GM23338 (cell line): Measurements from ENCODE around the gene VARS2. TPM values are rescaled to one million over a fixed set of nuclear protein-coding genes. Genes with fewer than 3 reads are reported as not detected.

ENCODE experiments used
- ATAC-seq: fragments of 200-7000 bp; cut with Tn5 transposase; 3 replicates; pipeline ENCODE4 v1.9.1; 2020
- DNase-seq: peaks from one replicate; pipeline ENCODE4 v3.0.0-alpha.2; 2015; ENCODE audit warnings: low spot score
- H2AFZ ChIP-seq: fragments of 200-600 bp; sonication (generic); 2 replicates; pipeline ENCODE4 v1.8.0; 2016; ENCODE audit warnings: antibody characterized with exemption, mild to moderate bottlenecking, moderate library complexity
- H3F3A ChIP-seq: fragments of 200-600 bp; sonication (generic); replicated peaks from 2 replicates; pipeline ENCODE4 v1.8.0; 2017; ENCODE audit warnings: antibody characterized with exemption, mixed run types, low read depth
- H3K27ac ChIP-seq: fragments of 200-600 bp; sonication (generic); 2 replicates; pipeline ENCODE4 v1.6.1; 2016; ENCODE audit warnings: low read depth
- H3K27me3 ChIP-seq: fragments of 200-600 bp; sonication (generic); 2 replicates; pipeline ENCODE4 v1.8.0; 2016; ENCODE audit warnings: mild to moderate bottlenecking, mixed run types, moderate library complexity; ENCODE audit not compliant: insufficient read depth
- H3K36me3 ChIP-seq: fragments of 200-600 bp; sonication (generic); 2 replicates; pipeline ENCODE4 v1.8.0; 2016; ENCODE audit warnings: mild to moderate bottlenecking; ENCODE audit not compliant: insufficient read depth
- H3K4me1 ChIP-seq: fragments of 200-600 bp; sonication (generic); 2 replicates; pipeline ENCODE4 v1.8.0; 2016; ENCODE audit warnings: mild to moderate bottlenecking, moderate library complexity; ENCODE audit not compliant: insufficient read depth
- H3K4me2 ChIP-seq: fragments of 200-600 bp; sonication (generic); 2 replicates; pipeline ENCODE4 v1.7.1; 2017; ENCODE audit warnings: mixed run types
- H3K4me3 ChIP-seq: fragments of 200-600 bp; sonication (generic); 2 replicates; pipeline ENCODE4 v1.6.1; 2016; ENCODE audit warnings: mixed run types
- H3K79me2 ChIP-seq: fragments of 200-600 bp; sonication (generic); replicated peaks from 2 replicates; pipeline ENCODE4 v1.8.0; 2017; ENCODE audit warnings: mild to moderate bottlenecking; ENCODE audit not compliant: insufficient read depth
- H3K9me2 ChIP-seq: fragments of 200-600 bp; sonication (generic); 2 replicates; pipeline ENCODE4 v1.8.0; 2017; ENCODE audit not compliant: insufficient read depth
- H4K20me1 ChIP-seq: fragments of 200-600 bp; sonication (generic); replicated peaks from 2 replicates; pipeline ENCODE4 v1.8.0; 2017; ENCODE audit warnings: mild to moderate bottlenecking; ENCODE audit not compliant: insufficient read depth
- H3K27ac Mint-ChIP-seq: 2 replicates; pipeline ENCODE4 v1.8.0; 2020; ENCODE audit warnings: inconsistent platforms, mild to moderate bottlenecking, moderate library complexity, mixed read lengths
- H3K27me3 Mint-ChIP-seq: 3 replicates; pipeline ENCODE4 v1.8.0; 2022; ENCODE audit warnings: low read depth, mild to moderate bottlenecking, moderate library complexity, mixed read lengths, inconsistent platforms; ENCODE audit not compliant: insufficient read depth, poor library complexity
- H3K36me3 Mint-ChIP-seq: 3 replicates; pipeline ENCODE4 v1.8.0; 2021; ENCODE audit warnings: low read depth, mild to moderate bottlenecking, inconsistent platforms, moderate library complexity, mixed read lengths
- H3K4me1 Mint-ChIP-seq: 3 replicates; pipeline ENCODE4 v1.8.0; 2020; ENCODE audit warnings: mild to moderate bottlenecking, inconsistent platforms, mixed read lengths
- H3K4me3 Mint-ChIP-seq: 3 replicates; pipeline ENCODE4 v1.8.0; 2021; ENCODE audit warnings: moderate library complexity, mild to moderate bottlenecking, inconsistent platforms, mixed read lengths
- H3K9me3 Mint-ChIP-seq: 3 replicates; pipeline ENCODE4 v1.8.0; 2020; ENCODE audit warnings: moderate library complexity, mild to moderate bottlenecking, inconsistent platforms, mixed read lengths
- CREB1 ChIP-seq: fragments of 250-450 bp; sonication (Bioruptor Pico); IDR thresholded peaks from 2 replicates; pipeline ENCODE4 v1.5.0; 2020; ENCODE audit warnings: low read depth, mild to moderate bottlenecking, moderate library complexity
- CTCF ChIP-seq, 2 experiments: fragments of 200-600 bp in 1 of 2; sonication (generic) in 1 of 2; conservative IDR thresholded peaks; 2 replicates each; pipeline versions ENCODE4 v1.5.1 to v1.6.1; 2016 to 2017; ENCODE audit warnings: antibody characterized with exemption in 2 of 2, low read depth in 2 of 2, mild to moderate bottlenecking in 2 of 2, moderate library complexity in 1 of 2
- EZH2 ChIP-seq: fragments of 200-600 bp; sonication (generic); IDR thresholded peaks from one replicate; pipeline ENCODE4 v1.8.0; 2017; ENCODE audit warnings: antibody characterized with exemption, mild to moderate bottlenecking, low read depth; ENCODE audit not compliant: unreplicated experiment
- POLR2AphosphoS5 ChIP-seq: IDR thresholded peaks from 2 replicates; pipeline ENCODE4 v1.6.1; 2016; ENCODE audit warnings: antibody characterized with exemption, low read depth
- REST ChIP-seq: IDR thresholded peaks from one replicate; pipeline ENCODE4 v1.6.1; 2018; ENCODE audit warnings: antibody characterized with exemption; ENCODE audit not compliant: unreplicated experiment
- STAT1 ChIP-seq: IDR thresholded peaks from one replicate; pipeline ENCODE4 v1.6.1; 2016; ENCODE audit warnings: antibody characterized with exemption; ENCODE audit not compliant: unreplicated experiment
- ZNF331 ChIP-seq: fragments of 250-450 bp; sonication (Bioruptor Pico); IDR thresholded peaks from 2 replicates; pipeline ENCODE4 v1.5.0; 2020; ENCODE audit warnings: low read depth, mild to moderate bottlenecking, moderate library complexity
- ZNF462 ChIP-seq: fragments of 250-450 bp; sonication (Bioruptor Pico); IDR thresholded peaks from 2 replicates; pipeline ENCODE4 v1.5.0; 2020; ENCODE audit warnings: mild to moderate bottlenecking, moderate library complexity
- polyA plus RNA-seq: library from polyadenylated mRNA; unstranded; fragments of >200 nt; fragmentation: Nextera tagmentation; extraction: Ambion mirVana; gene quantifications from 2 replicates; pipeline ENCODE4 v1.2.1, GENCODE V29; 2016
- total RNA-seq: library from RNA; depleted of rRNA; stranded (reverse); fragments of >200 nt; shearing (Covaris generic); gene quantifications from 2 replicates; pipeline ENCODE4 v1.2.3, GENCODE V29; 2014
- TF ChIP-seq, protein P1 (sequence below): IDR thresholded peaks from 2 replicates; pipeline ENCODE4 v1.6.1; 2016; ENCODE audit warnings: antibody characterized with exemption

The VARS2 gene
- total and polyA plus RNA-seq, 2 experiments from 2014 or later, result 13.7 to 36.4 TPM

DNA sequence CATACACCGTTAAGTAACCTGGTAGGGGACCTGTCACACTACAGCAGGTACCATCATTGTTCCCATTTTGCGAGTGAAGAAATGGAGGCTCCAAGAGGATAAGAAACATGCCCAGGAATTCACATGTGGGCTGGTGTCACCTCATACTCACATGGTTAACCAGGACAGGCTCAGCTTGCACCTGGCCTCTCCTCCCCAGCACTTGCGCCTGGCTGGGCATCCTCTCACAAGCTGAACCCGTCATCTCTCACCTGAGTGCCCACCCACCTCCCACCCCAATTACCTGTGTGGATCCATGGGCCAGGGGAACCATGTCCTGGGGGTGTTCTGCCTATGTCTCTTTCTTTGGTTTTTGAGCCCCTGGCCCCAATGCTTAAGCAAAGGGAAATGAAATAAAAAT is 16.5 kb downstream of the VARS2 start (continued):
- TF ChIP-seq, protein P1, sequence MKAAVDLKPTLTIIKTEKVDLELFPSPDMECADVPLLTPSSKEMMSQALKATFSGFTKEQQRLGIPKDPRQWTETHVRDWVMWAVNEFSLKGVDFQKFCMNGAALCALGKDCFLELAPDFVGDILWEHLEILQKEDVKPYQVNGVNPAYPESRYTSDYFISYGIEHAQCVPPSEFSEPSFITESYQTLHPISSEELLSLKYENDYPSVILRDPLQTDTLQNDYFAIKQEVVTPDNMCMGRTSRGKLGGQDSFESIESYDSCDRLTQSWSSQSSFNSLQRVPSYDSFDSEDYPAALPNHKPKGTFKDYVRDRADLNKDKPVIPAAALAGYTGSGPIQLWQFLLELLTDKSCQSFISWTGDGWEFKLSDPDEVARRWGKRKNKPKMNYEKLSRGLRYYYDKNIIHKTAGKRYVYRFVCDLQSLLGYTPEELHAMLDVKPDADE, result no peak
- no peak for TF ChIP-seq POLR2AphosphoS5
- TF ChIP-seq EZH2, result no peak
- TF ChIP-seq CTCF (conservative IDR thresholded peaks at IDR 0.05; ENCODE audit: low read depth in 2 of 2), result no peak
- no peak for TF ChIP-seq ZNF331
- no peak for TF ChIP-seq CREB1
- TF ChIP-seq STAT1, result no peak

GRCh38 chr6:30931272-30931671 is 17.2 kb downstream of the VARS2 start:
- no peak for DNase-seq
- Histone ChIP-seq H3F3A (no peaks in the 10 kb centered on the region), H3K4me3 (no peak overlapping the region), H3K27ac (no peak overlapping the region), H3K4me1 (no peaks in the 10 kb centered on the region), H3K4me2 (no peak overlapping the region), H3K9me2 (no peaks in the 10 kb centered on the region), H2AFZ (no peak overlapping the region), H3K27me3 (no peaks in the 10 kb centered on the region), H3K36me3 (no peaks in the 10 kb centered on the region), H3K79me2 (no peaks in the 10 kb centered on the region), H4K20me1 (no peaks in the 10 kb centered on the region)
- no peak for ATAC-seq
- peaks cover 12% of the 10 kb centered on the region for H3K27me3 Mint-ChIP-seq
- H3K36me3 Mint-ChIP-seq, result peaks cover 29% of the 10 kb centered on the region
- H3K4me3 Mint-ChIP-seq, result no peak overlapping the region
- no peak overlapping the region for H3K27ac Mint-ChIP-seq
- H3K4me1 Mint-ChIP-seq, result peaks cover 3% of the 10 kb centered on the region; the same call in 2 of the 3 replicates
- H3K9me3 Mint-ChIP-seq, result peaks cover 14% of the 10 kb centered on the region
- no peak for TF ChIP-seq REST
- TF ChIP-seq ZNF462 (CRISPR knock-in tag), result no peak
- TF ChIP-seq, protein P1, result no peak
- no peak for TF ChIP-seq CREB1
